AG09309 (cell line): ENCODE data around the gene GRIP1.

Source experiments
- DNase-seq: peaks from one replicate; pipeline ENCODE4 v3.0.0-alpha.2; 2010; ENCODE audit warnings: low read depth
- H3K4me3 ChIP-seq: 2 replicates; pipeline ENCODE4 v1.5.1; 2011; ENCODE audit warnings: mild to moderate bottlenecking, low read depth, low read length, moderate library complexity; ENCODE audit not compliant: control insufficient read depth
- TF ChIP-seq, protein P1 (sequence below): IDR thresholded peaks from 2 replicates; pipeline ENCODE4 v1.5.1; 2011; ENCODE audit warnings: mild to moderate bottlenecking, low read depth, low read length, inconsistent platforms; ENCODE audit not compliant: insufficient read depth, control insufficient read depth; ENCODE audit errors: missing control alignments

GRIP1 gene

DNA sequence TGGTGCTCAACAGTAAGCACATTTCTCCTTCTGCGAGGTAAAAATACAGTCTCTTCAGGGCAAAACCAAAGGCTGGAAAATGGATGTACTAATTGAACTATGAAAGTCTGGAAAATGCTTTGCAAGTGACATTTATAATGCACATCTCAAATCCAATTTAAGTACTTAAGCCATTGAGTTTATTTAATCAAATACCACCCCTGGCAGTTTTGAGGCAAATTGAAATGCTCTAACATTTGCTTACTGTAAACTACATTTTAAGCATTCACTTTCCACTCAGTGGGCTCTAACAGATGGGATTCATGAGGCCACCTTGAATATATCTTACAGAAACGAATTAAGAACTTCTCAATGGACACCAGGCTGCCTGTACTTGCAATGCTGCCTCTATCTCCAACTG lies 306.9 kb downstream of the GRIP1 start:
- TF ChIP-seq, protein P1, sequence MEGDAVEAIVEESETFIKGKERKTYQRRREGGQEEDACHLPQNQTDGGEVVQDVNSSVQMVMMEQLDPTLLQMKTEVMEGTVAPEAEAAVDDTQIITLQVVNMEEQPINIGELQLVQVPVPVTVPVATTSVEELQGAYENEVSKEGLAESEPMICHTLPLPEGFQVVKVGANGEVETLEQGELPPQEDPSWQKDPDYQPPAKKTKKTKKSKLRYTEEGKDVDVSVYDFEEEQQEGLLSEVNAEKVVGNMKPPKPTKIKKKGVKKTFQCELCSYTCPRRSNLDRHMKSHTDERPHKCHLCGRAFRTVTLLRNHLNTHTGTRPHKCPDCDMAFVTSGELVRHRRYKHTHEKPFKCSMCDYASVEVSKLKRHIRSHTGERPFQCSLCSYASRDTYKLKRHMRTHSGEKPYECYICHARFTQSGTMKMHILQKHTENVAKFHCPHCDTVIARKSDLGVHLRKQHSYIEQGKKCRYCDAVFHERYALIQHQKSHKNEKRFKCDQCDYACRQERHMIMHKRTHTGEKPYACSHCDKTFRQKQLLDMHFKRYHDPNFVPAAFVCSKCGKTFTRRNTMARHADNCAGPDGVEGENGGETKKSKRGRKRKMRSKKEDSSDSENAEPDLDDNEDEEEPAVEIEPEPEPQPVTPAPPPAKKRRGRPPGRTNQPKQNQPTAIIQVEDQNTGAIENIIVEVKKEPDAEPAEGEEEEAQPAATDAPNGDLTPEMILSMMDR = no peak
- DNase-seq = no peak
- no peak overlapping the region for H3K4me3 ChIP-seq

DNA sequence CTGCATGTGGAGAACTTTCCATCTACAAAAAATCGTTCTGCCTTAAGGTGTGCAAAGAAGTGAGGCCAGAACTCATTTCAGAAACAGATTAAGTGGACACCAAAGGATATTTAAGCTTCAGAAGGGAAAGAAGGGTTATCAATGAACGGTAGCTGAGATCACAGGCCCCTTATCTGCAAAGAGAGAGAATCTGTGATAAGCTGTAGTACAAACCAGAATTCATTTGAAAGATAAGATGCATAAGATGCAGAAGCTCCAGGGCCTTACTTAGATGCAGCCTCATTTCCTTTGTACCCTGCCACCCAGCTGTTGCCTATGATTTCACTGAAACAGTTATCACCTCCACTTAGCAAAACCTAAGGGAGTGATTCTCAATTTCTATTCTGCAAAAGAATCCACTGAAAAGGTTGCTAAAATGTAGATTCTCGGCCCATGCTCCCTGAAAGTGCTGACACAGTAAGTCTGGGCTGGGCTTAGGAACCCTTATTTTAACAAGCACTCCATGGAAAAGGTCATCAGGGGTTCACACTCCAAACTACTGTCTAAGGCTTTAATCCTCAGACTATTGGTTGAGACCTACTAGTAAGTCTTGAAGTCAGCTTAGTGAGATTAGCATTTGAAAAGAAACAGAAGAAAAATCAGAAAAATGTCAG lies 311.7 kb downstream of the GRIP1 start:
- DNase-seq = no peak
- no peak overlapping the region for H3K4me3 ChIP-seq
- TF ChIP-seq, protein P1 = no peak

DNA sequence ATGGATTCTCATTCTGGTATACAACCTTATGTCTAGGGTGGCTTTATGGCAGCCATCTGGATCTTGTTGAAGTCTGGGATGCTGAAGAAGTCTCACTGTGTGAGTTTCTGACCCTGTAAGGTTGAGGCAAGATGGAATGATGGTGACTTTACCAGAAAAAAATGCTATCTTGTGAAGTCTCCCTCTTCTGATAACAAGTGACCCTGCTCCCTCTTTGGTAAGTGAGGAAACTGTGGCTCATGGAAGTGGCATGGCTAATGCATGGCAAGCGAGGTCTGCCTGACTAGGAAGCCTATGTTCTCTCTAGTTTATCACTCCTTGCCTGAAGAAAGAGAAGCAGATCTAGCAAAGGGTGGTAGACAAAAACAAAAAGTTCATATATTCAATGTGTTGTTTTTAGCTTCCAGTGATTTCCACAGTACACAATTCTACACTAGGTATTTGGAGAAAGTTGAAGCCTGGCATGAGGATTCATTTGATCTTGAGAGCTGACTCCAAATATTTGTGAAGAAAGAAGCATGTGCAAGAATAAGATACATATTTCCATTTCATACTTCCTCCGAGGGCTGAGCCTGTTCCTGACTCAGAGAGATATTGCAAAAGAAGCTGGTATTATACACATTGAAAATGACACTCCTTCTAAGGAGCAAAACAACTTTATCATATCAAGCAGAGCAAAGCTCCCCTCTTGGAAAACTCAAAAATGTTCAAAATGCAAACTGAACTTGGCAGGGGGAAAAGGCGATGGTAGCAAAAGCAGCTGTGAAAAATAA lies 313.0 kb downstream of the GRIP1 start:
- no peak overlapping the region for H3K4me3 ChIP-seq
- DNase-seq = no peak
- TF ChIP-seq, protein P1 = no peak

DNA sequence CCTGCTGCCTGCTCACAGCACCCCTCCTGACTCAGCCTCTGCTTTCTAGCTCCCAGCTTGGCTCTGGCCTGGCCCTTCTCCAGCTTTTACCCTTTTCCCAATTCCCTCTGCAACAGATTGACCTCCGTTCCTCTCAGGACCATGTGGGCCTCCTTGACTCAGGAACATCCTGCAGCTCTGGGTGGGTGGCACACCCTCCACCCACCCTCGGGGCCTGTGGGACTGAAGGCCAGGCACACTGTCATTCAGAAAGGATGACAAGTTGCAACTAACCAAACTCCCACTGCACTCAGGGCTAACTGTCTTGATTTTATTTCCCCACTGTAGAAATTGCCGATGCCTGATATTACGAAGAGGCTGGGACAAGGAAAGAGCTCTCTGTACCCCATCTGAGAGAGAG lies 317.2 kb downstream of the GRIP1 start:
- no peak for DNase-seq
- no peak overlapping the region for H3K4me3 ChIP-seq
- TF ChIP-seq, protein P1 = no peak

DNA sequence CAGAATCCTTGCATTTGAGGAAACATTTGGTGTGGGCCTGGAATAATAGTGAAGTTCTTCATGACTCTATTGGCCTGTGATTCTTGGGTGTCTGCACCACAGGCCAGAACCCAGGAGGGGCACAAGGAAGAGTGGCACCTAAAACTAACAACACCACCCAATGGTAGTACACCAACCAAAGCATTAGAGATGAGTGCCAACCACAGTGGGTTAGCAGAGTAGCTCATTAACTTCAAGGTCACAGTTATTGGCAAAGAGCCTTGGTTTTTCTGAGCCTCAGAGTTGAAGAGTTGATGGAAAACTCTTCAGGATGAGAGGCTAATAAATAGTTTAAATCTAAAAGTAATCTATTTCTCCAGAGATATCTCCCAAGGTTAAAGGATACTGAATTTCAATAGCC lies 319.6 kb downstream of the GRIP1 start:
- DNase-seq = no peak
- TF ChIP-seq, protein P1 = no peak
- no peak overlapping the region for H3K4me3 ChIP-seq

DNA sequence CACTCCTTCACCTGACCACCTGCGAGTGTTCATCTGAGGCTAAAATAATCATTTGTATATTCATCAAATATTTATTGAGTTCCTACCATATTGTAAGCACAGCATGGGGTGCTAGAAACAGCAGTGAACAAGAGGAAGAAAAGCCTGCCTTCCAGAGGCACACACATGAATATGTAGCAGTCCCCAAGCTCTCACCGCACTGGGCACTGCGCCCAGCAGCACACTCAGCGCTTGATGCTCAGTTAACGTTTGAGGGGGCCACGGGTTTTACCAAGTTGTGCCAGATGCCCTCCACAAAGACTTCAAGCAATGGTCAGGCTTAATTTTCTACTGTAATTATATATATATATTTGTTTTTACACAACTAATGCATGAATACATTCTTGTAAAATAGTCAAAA lies 324.6 kb downstream of the GRIP1 start:
- TF ChIP-seq, protein P1 = no peak
- no peak for DNase-seq
- H3K4me3 ChIP-seq = no peak overlapping the region

DNA sequence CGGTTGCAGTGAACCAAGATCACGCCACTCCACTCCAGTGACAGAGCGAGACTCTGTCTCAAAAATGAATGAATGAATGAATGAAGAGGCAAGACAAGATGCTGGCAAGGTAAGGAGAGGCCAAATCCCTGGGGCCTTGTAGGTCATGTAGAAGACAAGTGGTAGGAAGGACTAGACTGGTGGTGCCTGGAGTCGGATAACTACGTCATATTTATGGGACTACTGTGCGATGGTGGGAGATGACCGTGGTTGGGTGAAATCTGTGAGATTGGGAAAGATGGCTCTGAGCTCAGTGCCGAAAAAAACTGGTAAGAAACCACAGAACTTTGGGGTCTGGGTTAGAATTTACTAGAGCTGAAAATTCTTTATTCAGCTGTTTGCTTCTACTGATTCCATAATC lies 326.0 kb downstream of the GRIP1 start:
- TF ChIP-seq, protein P1 = no peak
- DNase-seq = no peak
- H3K4me3 ChIP-seq = no peak overlapping the region
